Adrenal gland (tissue), 5 donors: ENCODE measurements around the gene RAB12.

Experiments used
- POLR2A ChIP-seq, 2 donors: fragments of 450-650 bp; IDR thresholded peaks; one replicate each; pipeline ENCODE4 v1.6.1; 2017; ENCODE audit warnings: antibody characterized with exemption in 2 of 2, mild to moderate bottlenecking in 2 of 2, moderate library complexity in 1 of 2
- TF ChIP-seq, protein P1 (sequence below), 6 experiments: fragments of 450-650 bp in 4 of 6; fragments of 200-600 bp in 2 of 6; sonication (generic) in 1 of 6; IDR thresholded peaks; 1 replicate in 5 of 6; 2 replicates in 1 of 6; pipeline versions ENCODE4 v1.5.1 to v1.8.0; 2016 to 2021; ENCODE audit warnings: antibody characterized with exemption in 6 of 6, mild to moderate bottlenecking in 2 of 6, moderate library complexity in 1 of 6
- donor health status: DM: no; HTN: no; CAD: no.

DNA sequence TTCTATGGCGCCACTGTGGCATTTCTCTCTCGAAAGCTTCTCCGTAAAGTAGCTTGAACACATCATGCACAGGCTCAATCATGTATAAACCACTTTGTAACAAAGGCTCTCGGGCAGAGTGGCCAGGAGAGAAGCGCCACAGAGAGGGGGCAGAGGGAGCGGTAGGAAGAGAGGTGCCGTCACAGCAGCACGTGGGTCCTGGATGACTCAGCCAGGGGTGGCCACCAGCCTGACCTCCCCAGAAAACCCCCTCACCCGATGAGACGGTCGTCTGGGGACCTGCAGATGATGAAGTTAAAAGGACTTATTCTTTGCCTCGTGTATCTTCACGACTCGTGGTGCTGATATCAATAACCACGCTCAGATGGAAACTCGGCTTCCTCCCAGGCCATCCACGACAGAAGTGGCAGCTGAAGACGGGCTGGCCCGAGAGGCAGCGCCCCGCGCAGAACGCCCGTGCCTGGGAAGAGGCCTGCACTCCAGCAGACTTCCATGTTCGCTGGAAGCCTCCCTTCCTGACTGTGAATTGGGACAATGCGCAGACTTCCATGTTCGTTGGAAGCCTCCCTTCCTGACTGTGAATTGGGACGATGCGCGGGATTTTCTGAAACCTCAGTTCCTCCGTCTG, 49.7 kb downstream of the RAB12 start:
- TF ChIP-seq, protein P1, sequence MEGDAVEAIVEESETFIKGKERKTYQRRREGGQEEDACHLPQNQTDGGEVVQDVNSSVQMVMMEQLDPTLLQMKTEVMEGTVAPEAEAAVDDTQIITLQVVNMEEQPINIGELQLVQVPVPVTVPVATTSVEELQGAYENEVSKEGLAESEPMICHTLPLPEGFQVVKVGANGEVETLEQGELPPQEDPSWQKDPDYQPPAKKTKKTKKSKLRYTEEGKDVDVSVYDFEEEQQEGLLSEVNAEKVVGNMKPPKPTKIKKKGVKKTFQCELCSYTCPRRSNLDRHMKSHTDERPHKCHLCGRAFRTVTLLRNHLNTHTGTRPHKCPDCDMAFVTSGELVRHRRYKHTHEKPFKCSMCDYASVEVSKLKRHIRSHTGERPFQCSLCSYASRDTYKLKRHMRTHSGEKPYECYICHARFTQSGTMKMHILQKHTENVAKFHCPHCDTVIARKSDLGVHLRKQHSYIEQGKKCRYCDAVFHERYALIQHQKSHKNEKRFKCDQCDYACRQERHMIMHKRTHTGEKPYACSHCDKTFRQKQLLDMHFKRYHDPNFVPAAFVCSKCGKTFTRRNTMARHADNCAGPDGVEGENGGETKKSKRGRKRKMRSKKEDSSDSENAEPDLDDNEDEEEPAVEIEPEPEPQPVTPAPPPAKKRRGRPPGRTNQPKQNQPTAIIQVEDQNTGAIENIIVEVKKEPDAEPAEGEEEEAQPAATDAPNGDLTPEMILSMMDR (IDR thresholded peaks at IDR 0.05), result no peak
- TF ChIP-seq POLR2A (IDR thresholded peaks at IDR 0.05), result no peak
